SK-N-SH (cell line): ENCODE results near the gene SP110.

Experiments used
- CTCF ChIP-seq: fragments of 200-600 bp; sonication (generic); IDR thresholded peaks from 2 replicates; pipeline ENCODE4 v1.6.1; 2017; ENCODE audit warnings: antibody characterized with exemption, mild to moderate bottlenecking, moderate library complexity
- EP300 ChIP-seq, 2 experiments: IDR thresholded peaks; 2 replicates each; pipeline versions ENCODE4 v1.4.0 to v1.6.1; 2012; ENCODE audit warnings: borderline replicate concordance in 1 of 2, low read depth in 1 of 2, low read length in 1 of 2
- MXI1 ChIP-seq: IDR thresholded peaks from 2 replicates; pipeline ENCODE4 v1.6.1; 2012; ENCODE audit warnings: mild to moderate bottlenecking, low read depth, low read length, improper control_type of control experiment
- PBX3 ChIP-seq: IDR thresholded peaks from 2 replicates; pipeline ENCODE4; 2012
- POLR2AphosphoS5 ChIP-seq: IDR thresholded peaks from 2 replicates; pipeline ENCODE4 v1.6.1; 2012; ENCODE audit warnings: low read depth, low read length

GRCh38 chr2:230244211-230244610 lies 24.4 kb upstream of the SP110 start:
- no peak for TF ChIP-seq PBX3
- no peak for TF ChIP-seq POLR2AphosphoS5
- TF ChIP-seq CTCF, result no peak
- no peak for TF ChIP-seq EP300 (IDR thresholded peaks at IDR 0.05; ENCODE audit: borderline replicate concordance in 1 of 2, low read depth in 1 of 2, low read length in 1 of 2)
- no peak for TF ChIP-seq MXI1
